H9 (cell line): ENCODE measurements around the gene LRRC8A. TPM values are rescaled to one million over a fixed set of nuclear protein-coding genes. Genes with fewer than 3 reads are reported as not detected.

ENCODE experiments used
- DNase-seq: peaks from one replicate; pipeline ENCODE4 v3.0.0-alpha.2; 2017
- H2AFZ ChIP-seq: one replicate; pipeline ENCODE4 v1.6.1; 2013; ENCODE audit warnings: mild to moderate bottlenecking, low read length, control low read depth, moderate library complexity
- H2AK5ac ChIP-seq: 2 replicates; pipeline ENCODE4 v1.6.1; 2013; ENCODE audit warnings: low read length, control low read depth, mixed read lengths; ENCODE audit not compliant: insufficient read length
- H2BK120ac ChIP-seq: one replicate; pipeline ENCODE4 v1.6.1; 2013; ENCODE audit warnings: low read depth, mild to moderate bottlenecking, low read length, control low read depth, inconsistent platforms; ENCODE audit not compliant: poor library complexity, severe bottlenecking
- H2BK12ac ChIP-seq: 2 replicates; pipeline ENCODE4 v1.6.1; 2013; ENCODE audit warnings: low read length, control low read depth, mixed read lengths, low read depth; ENCODE audit not compliant: insufficient read length
- H2BK15ac ChIP-seq: 2 replicates; pipeline ENCODE4 v1.6.1; 2013; ENCODE audit warnings: low read depth, low read length, control low read depth
- H2BK20ac ChIP-seq: one replicate; pipeline ENCODE4 v1.6.1; 2013; ENCODE audit warnings: low read depth, mild to moderate bottlenecking, low read length, control low read depth, inconsistent platforms; ENCODE audit not compliant: poor library complexity, severe bottlenecking
- H2BK5ac ChIP-seq: 2 replicates; pipeline ENCODE4 v1.6.1; 2013; ENCODE audit warnings: low read length, control low read depth, mixed read lengths; ENCODE audit not compliant: insufficient read length
- H3K14ac ChIP-seq: 2 replicates; pipeline ENCODE4 v1.6.1; 2013; ENCODE audit warnings: low read length, control low read depth; ENCODE audit not compliant: insufficient read depth
- H3K18ac ChIP-seq: 2 replicates; pipeline ENCODE4 v1.6.1; 2013; ENCODE audit warnings: low read depth, mild to moderate bottlenecking, mixed read lengths, low read length, control low read depth; ENCODE audit not compliant: insufficient read length
- H3K23ac ChIP-seq: 2 replicates; pipeline ENCODE4 v1.6.1; 2013; ENCODE audit warnings: low read length, control low read depth, mixed read lengths, low read depth; ENCODE audit not compliant: insufficient read length
- H3K23me2 ChIP-seq: 2 replicates; pipeline ENCODE4 v1.6.1; 2013; ENCODE audit warnings: low read depth, mild to moderate bottlenecking, mixed read lengths, low read length, control low read depth; ENCODE audit not compliant: insufficient read length, poor library complexity, severe bottlenecking
- H3K27ac ChIP-seq: 2 replicates; pipeline ENCODE4 v1.5.1; 2013; ENCODE audit warnings: low read length, control low read depth, mixed read lengths, low read depth; ENCODE audit not compliant: insufficient read length
- H3K27me3 ChIP-seq: 2 replicates; pipeline ENCODE4 v1.6.1; 2013; ENCODE audit warnings: low read length, control low read depth, inconsistent platforms; ENCODE audit not compliant: insufficient read depth
- H3K4ac ChIP-seq: 2 replicates; pipeline ENCODE4 v1.6.1; 2013; ENCODE audit warnings: low read depth, mild to moderate bottlenecking, control low read depth, inconsistent platforms, low read length, moderate library complexity
- H3K4me1 ChIP-seq: 2 replicates; pipeline ENCODE4 v1.6.1; 2013; ENCODE audit warnings: low read length, control low read depth, inconsistent platforms; ENCODE audit not compliant: insufficient read depth
- H3K4me2 ChIP-seq: 2 replicates; pipeline ENCODE4 v1.6.1; 2013; ENCODE audit warnings: low read length, control low read depth, mixed read lengths; ENCODE audit not compliant: insufficient read length, insufficient read depth
- H3K56ac ChIP-seq: 2 replicates; pipeline ENCODE4 v1.6.1; 2013; ENCODE audit warnings: low read depth, mild to moderate bottlenecking, mixed read lengths, low read length, control low read depth; ENCODE audit not compliant: insufficient read length
- H3K79me1 ChIP-seq: 2 replicates; pipeline ENCODE4 v1.6.1; 2013; ENCODE audit warnings: low read depth, mild to moderate bottlenecking, moderate library complexity, low read length, control low read depth, inconsistent platforms; ENCODE audit not compliant: insufficient read depth, poor library complexity, severe bottlenecking
- H3K79me2 ChIP-seq: 2 replicates; pipeline ENCODE4 v1.6.1; 2013; ENCODE audit warnings: low read length, control low read depth, inconsistent platforms; ENCODE audit not compliant: insufficient read depth
- H3K9ac ChIP-seq: 2 replicates; pipeline ENCODE4 v1.6.1; 2013; ENCODE audit warnings: low read length, control low read depth, mixed read lengths; ENCODE audit not compliant: insufficient read length; ENCODE audit errors: extremely low read depth
- H3K9me3 ChIP-seq: one replicate; pipeline ENCODE4 v1.6.1; 2013; ENCODE audit warnings: low read depth, low read length, inconsistent platforms; ENCODE audit not compliant: control insufficient read depth
- H3T11ph ChIP-seq: one replicate; pipeline ENCODE4 v1.6.1; 2013; ENCODE audit warnings: mild to moderate bottlenecking, low read length, control low read depth, inconsistent platforms
- H4K20me1 ChIP-seq: one replicate; pipeline ENCODE4 v1.6.1; 2013; ENCODE audit not compliant: control insufficient read depth, insufficient read length, insufficient read depth
- H4K5ac ChIP-seq: 2 replicates; pipeline ENCODE4 v1.6.1; 2013; ENCODE audit warnings: low read depth, mild to moderate bottlenecking, mixed read lengths, low read length, control low read depth; ENCODE audit not compliant: insufficient read length
- H4K8ac ChIP-seq: replicated peaks from 2 replicates; pipeline ENCODE4 v1.6.1; 2013; ENCODE audit warnings: low read length, control low read depth, mixed read lengths, low read depth; ENCODE audit not compliant: insufficient read length
- H4K91ac ChIP-seq: 2 replicates; pipeline ENCODE4 v1.6.1; 2013; ENCODE audit warnings: low read depth, mild to moderate bottlenecking, moderate library complexity, mixed read lengths, low read length, control low read depth; ENCODE audit not compliant: insufficient read length
- H3K27ac Mint-ChIP-seq, 3 experiments: 2 replicates in 2 of 3; 3 replicates in 1 of 3; pipeline ENCODE4 v1.8.0; 2020 to 2021; ENCODE audit warnings: mixed read lengths in 3 of 3, mild to moderate bottlenecking in 1 of 3, moderate library complexity in 1 of 3
- H3K27me3 Mint-ChIP-seq: 2 replicates; pipeline ENCODE4 v1.8.0; 2021; ENCODE audit warnings: low read depth, mild to moderate bottlenecking, moderate library complexity, mixed read lengths
- H3K36me3 Mint-ChIP-seq, 3 experiments: 2 replicates in 2 of 3; 3 replicates in 1 of 3; pipeline ENCODE4 v1.8.0; 2020 to 2021; ENCODE audit warnings: low read depth in 3 of 3, mixed read lengths in 3 of 3; ENCODE audit not compliant: insufficient read depth in 1 of 3
- H3K4me1 Mint-ChIP-seq, 2 experiments: 2 replicates each; pipeline ENCODE4 v1.8.0; 2020; ENCODE audit warnings: mixed read lengths in 2 of 2
- H3K4me3 Mint-ChIP-seq, 2 experiments: 2 replicates in 1 of 2; 3 replicates in 1 of 2; pipeline ENCODE4 v1.8.0; 2020 to 2021; ENCODE audit warnings: mild to moderate bottlenecking in 2 of 2, mixed read lengths in 2 of 2, moderate library complexity in 1 of 2
- H3K9me3 Mint-ChIP-seq, 2 experiments: 2 replicates in 1 of 2; 3 replicates in 1 of 2; pipeline ENCODE4 v1.8.0; 2020; ENCODE audit warnings: mild to moderate bottlenecking in 2 of 2, mixed read lengths in 2 of 2, moderate library complexity in 1 of 2
- WGBS: extraction: QIAGEN DNeasy Blood & Tissue Kit; methylation state at CpG from one replicate; pipeline ENCODE4 v1.1.7; 2013; ENCODE audit warnings: missing lambda C conversion rate, low lambda C conversion rate, mixed read lengths; ENCODE audit not compliant: insufficient read length; ENCODE audit errors: extremely low coverage; 5-methylcytosine and 5-hydroxymethylcytosine counted together
- total RNA-seq: library from RNA; stranded (reverse); gene quantifications from 2 replicates; pipeline ENCODE4 v1.2.1, GENCODE V29; 2021
- TF ChIP-seq, protein P1 (sequence below): fragments of 200-600 bp; sonication (generic); conservative IDR thresholded peaks from 3 replicates; pipeline ENCODE4 v1.8.0; 2021; ENCODE audit warnings: antibody characterized with exemption, mild to moderate bottlenecking

The LRRC8A gene
- total RNA-seq, 1 experiment from 2014 or later = 76.0 TPM

- Histone ChIP-seq H3T11ph (no peak overlapping the region), H4K91ac (no peak overlapping the region), H3K23ac (no peak overlapping the region), H2BK15ac (no peak overlapping the region), H3K4ac (no peak overlapping the region), H2BK20ac (no peak overlapping the region), H2BK120ac (no peak overlapping the region), H3K4me2 (no peak overlapping the region), H3K18ac (no peak overlapping the region), H4K20me1 (no peaks in the 10 kb centered on the region), H4K5ac (no peak overlapping the region), H3K9me3 (no peaks in the 10 kb centered on the region), H3K27me3 (no peaks in the 10 kb centered on the region), H3K79me1 (peaks cover 4% of the 10 kb centered on the region), H3K79me2 (peaks cover 7% of the 10 kb centered on the region; the same call in 1 of the 2 replicates), H4K8ac (no peak overlapping the region), H2AFZ (no peak overlapping the region), H2BK12ac (no peak overlapping the region), H3K4me1 (peaks cover 5% of the 10 kb centered on the region; the same call in 1 of the 2 replicates), H3K27ac (no peak overlapping the region), H3K23me2 (no peaks in the 10 kb centered on the region), H2AK5ac (no peak overlapping the region), H3K56ac (no peak overlapping the region), H3K14ac (no peak overlapping the region), H3K9ac (no peak overlapping the region), H2BK5ac (no peak overlapping the region)
- Mint-ChIP-seq H3K27ac (no peak overlapping the region), H3K9me3 (no peaks in the 10 kb centered on the region), H3K4me1 (peaks cover 27% of the 10 kb centered on the region in 2 experiments), H3K4me3 (no peak overlapping the region), H3K27me3 (peaks cover 2% of the 10 kb centered on the region; the same call in 1 of the 2 replicates), H3K36me3 (peaks cover 39 to 61% (median 43%) of the 10 kb centered on the region in 3 experiments)
- TF ChIP-seq, protein P1, sequence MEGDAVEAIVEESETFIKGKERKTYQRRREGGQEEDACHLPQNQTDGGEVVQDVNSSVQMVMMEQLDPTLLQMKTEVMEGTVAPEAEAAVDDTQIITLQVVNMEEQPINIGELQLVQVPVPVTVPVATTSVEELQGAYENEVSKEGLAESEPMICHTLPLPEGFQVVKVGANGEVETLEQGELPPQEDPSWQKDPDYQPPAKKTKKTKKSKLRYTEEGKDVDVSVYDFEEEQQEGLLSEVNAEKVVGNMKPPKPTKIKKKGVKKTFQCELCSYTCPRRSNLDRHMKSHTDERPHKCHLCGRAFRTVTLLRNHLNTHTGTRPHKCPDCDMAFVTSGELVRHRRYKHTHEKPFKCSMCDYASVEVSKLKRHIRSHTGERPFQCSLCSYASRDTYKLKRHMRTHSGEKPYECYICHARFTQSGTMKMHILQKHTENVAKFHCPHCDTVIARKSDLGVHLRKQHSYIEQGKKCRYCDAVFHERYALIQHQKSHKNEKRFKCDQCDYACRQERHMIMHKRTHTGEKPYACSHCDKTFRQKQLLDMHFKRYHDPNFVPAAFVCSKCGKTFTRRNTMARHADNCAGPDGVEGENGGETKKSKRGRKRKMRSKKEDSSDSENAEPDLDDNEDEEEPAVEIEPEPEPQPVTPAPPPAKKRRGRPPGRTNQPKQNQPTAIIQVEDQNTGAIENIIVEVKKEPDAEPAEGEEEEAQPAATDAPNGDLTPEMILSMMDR = no peak
- no peak for DNase-seq
- WGBS = no CpG with 5 or more reads among the region's 24 CpGs
Observed at GRCh38 chr9:128908372-128908771, 26.4 kb downstream of the LRRC8A start.
